K562 (cell line): ENCODE measurements around the gene RBM15. TPM values are rescaled to one million over a fixed set of nuclear protein-coding genes. Genes with fewer than 3 reads are reported as not detected.

Experiments used
- ATAC-seq: fragments of 200-7000 bp; cut with Tn5 transposase; 3 replicates; pipeline ENCODE4 v1.9.1; 2020; ENCODE audit warnings: moderate library complexity
- BruUV-seq: library from RNA; stranded (reverse); fragments of 400-500 nt; replicated peaks from 2 replicates; lab custom pipeline; 2021; lab: Mats Ljungman, UMichigan
- CTCF ChIA-PET: fragments of 300-600 bp; formaldehyde crosslinking; extraction: SDS; loops from one replicate; lab custom pipeline; 2021; ENCODE audit warnings: low intra/inter-chr PET ratio; lab: Yijun Ruan, JAX
- POLR2A ChIA-PET: fragments of 300-600, 350-650 bp; sonication (Branson Sonifier 250); formaldehyde crosslinking; extraction: SDS; loops from one replicate; lab custom pipeline; 2021; ENCODE audit warnings: antibody characterized with exemption, inconsistent platforms; lab: Yijun Ruan, JAX
- DNase-seq, 4 experiments: peaks; one replicate each; pipeline versions ENCODE4 v3.0.0 to v3.0.0-alpha.2; 2011 to 2018; ENCODE audit warnings: low spot score in 3 of 4, mixed read lengths in 3 of 4; ENCODE audit errors: extremely low read depth in 1 of 4
- FAIRE-seq: peaks from 2 replicates; lab custom pipeline; 2011; peaks lifted over from hg19 to GRCh38; lab: Jason Lieb, UNC
- H2AFZ ChIP-seq: 2 replicates; pipeline ENCODE4 v1.6.0; 2011; ENCODE audit warnings: low read depth, low read length, control low read depth, inconsistent platforms
- H3K27ac ChIP-seq: fragments of 200-600 bp; 3 replicates; pipeline ENCODE4 v1.8.0; 2011; ENCODE audit warnings: low read depth, mild to moderate bottlenecking, control low read depth, inconsistent platforms, low read length, moderate library complexity, mixed read lengths; ENCODE audit errors: extremely low read depth
- H3K27me3 ChIP-seq, 2 experiments: fragments of 300-600 bp in 1 of 2; 2 replicates in 1 of 2; 3 replicates in 1 of 2; pipeline versions ENCODE4 v1.6.0 to v1.8.0; 2011; ENCODE audit warnings: inconsistent platforms in 2 of 2, low read length in 2 of 2, mild to moderate bottlenecking in 1 of 2, mixed read lengths in 1 of 2, moderate library complexity in 1 of 2; ENCODE audit not compliant: control insufficient read depth in 2 of 2, insufficient read depth in 2 of 2
- H3K36me3 ChIP-seq: fragments of 300-600 bp; 3 replicates; pipeline ENCODE4 v1.8.0; 2011; ENCODE audit warnings: mild to moderate bottlenecking, low read length, inconsistent platforms; ENCODE audit not compliant: control insufficient read depth, insufficient read depth
- H3K4me1 ChIP-seq, 2 experiments: fragments of 200-600 bp in 1 of 2; replicated peaks in 1 of 2; 2 replicates in 1 of 2; 3 replicates in 1 of 2; pipeline versions ENCODE4 v1.5.1 to v1.8.0; 2011; ENCODE audit warnings: inconsistent platforms in 2 of 2, low read length in 2 of 2, mild to moderate bottlenecking in 1 of 2, mixed read lengths in 1 of 2, moderate library complexity in 1 of 2; ENCODE audit not compliant: control insufficient read depth in 2 of 2, insufficient read depth in 2 of 2
- H3K4me2 ChIP-seq: 2 replicates; pipeline ENCODE4 v1.6.1; 2011; ENCODE audit warnings: low read length, control low read depth, inconsistent platforms, mixed read lengths; ENCODE audit not compliant: insufficient read depth
- H3K4me3 ChIP-seq: fragments of 200-600 bp; sonication (generic), shearing (Covaris generic); 2 replicates; pipeline ENCODE4 v1.5.1; 2016; ENCODE audit warnings: control low read depth, inconsistent platforms
- H3K79me2 ChIP-seq: fragments of 200-600 bp; 3 replicates; pipeline ENCODE4 v1.8.0; 2011; ENCODE audit warnings: low read length, inconsistent platforms; ENCODE audit not compliant: control insufficient read depth, insufficient read depth
- H3K9ac ChIP-seq, 2 experiments: 2 replicates each; pipeline versions ENCODE4 v1.6.0 to v1.6.1; 2011; ENCODE audit warnings: low read depth in 2 of 2, low read length in 2 of 2, control low read depth in 1 of 2, inconsistent platforms in 1 of 2, mild to moderate bottlenecking in 1 of 2, mixed read lengths in 1 of 2; ENCODE audit not compliant: insufficient read depth in 1 of 2
- H3K9me1 ChIP-seq: one replicate; pipeline ENCODE4 v1.6.0; 2011; ENCODE audit warnings: inconsistent platforms, mild to moderate bottlenecking, low read length, moderate library complexity; ENCODE audit not compliant: control insufficient read depth, insufficient read depth
- H3K9me3 ChIP-seq: replicated peaks from 2 replicates; pipeline ENCODE4 v1.5.1; 2011; ENCODE audit warnings: low read depth, low read length, inconsistent platforms; ENCODE audit not compliant: control insufficient read depth, insufficient read depth
- H4K20me1 ChIP-seq: replicated peaks from 2 replicates; pipeline ENCODE4 v1.6.1; 2011; ENCODE audit warnings: low read length, inconsistent platforms, mixed read lengths; ENCODE audit not compliant: control insufficient read depth, insufficient read depth
- BDP1 ChIP-seq: IDR thresholded peaks from 3 replicates; pipeline ENCODE4 v1.6.1; 2011; ENCODE audit not compliant: insufficient read length, insufficient read depth
- COPS2 ChIP-seq: fragments of 450-650 bp; conservative IDR thresholded peaks from 2 replicates; pipeline ENCODE4 v1.6.1; 2016; ENCODE audit warnings: mild to moderate bottlenecking, moderate library complexity
- FOXA1 ChIP-seq: fragments of 450-650 bp; IDR thresholded peaks from 2 replicates; pipeline ENCODE4 v1.6.1; 2016; ENCODE audit warnings: mild to moderate bottlenecking, borderline replicate concordance
- FOXA3 ChIP-seq, 2 experiments: fragments of 450-650 bp in 1 of 2; sonication (generic) in 1 of 2; formaldehyde crosslinking; IDR thresholded peaks in 1 of 2; conservative IDR thresholded peaks in 1 of 2; 2 replicates each; pipeline versions ENCODE4 v1.4.0 to v1.8.0; 2020 to 2022; ENCODE audit warnings: mild to moderate bottlenecking in 2 of 2, missing genetic modification reagents in 1 of 2
- HNRNPL ChIP-seq: fragments of 200-400 bp; formaldehyde crosslinking; IDR thresholded peaks from 2 replicates; pipeline ENCODE4 v1.6.1; 2017; ENCODE audit warnings: low read depth, mild to moderate bottlenecking, low read length
- KHSRP ChIP-seq: fragments of 450-650 bp; IDR thresholded peaks from 2 replicates; pipeline ENCODE4 v1.6.1; 2017
- PHF8 ChIP-seq: fragments of 200-600 bp; sonication (generic); IDR thresholded peaks from 2 replicates; pipeline ENCODE4 v1.6.1; 2012; ENCODE audit warnings: mixed run types, mild to moderate bottlenecking, inconsistent platforms, low read length, moderate library complexity, borderline replicate concordance
- RBM22 ChIP-seq: fragments of 200-400 bp; formaldehyde crosslinking; IDR thresholded peaks from 2 replicates; pipeline ENCODE4 v1.6.1; 2018; ENCODE audit warnings: low read length, low read depth; ENCODE audit not compliant: poor library complexity, severe bottlenecking
- SMARCE1 ChIP-seq: fragments of 450-650 bp; IDR thresholded peaks from 2 replicates; pipeline ENCODE4 v1.7.1; 2016; ENCODE audit warnings: mild to moderate bottlenecking
- TAF15 ChIP-seq: fragments of 200-400 bp; formaldehyde crosslinking; IDR thresholded peaks from 2 replicates; pipeline ENCODE4 v1.6.1; 2017; ENCODE audit warnings: mild to moderate bottlenecking, low read depth, low read length, moderate library complexity
- TRIM24 ChIP-seq, 2 experiments: fragments of 450-650 bp; IDR thresholded peaks; 2 replicates each; pipeline ENCODE4 v1.6.1; 2016
- ZBED1 ChIP-seq: IDR thresholded peaks from 2 replicates; pipeline ENCODE4 v1.6.1; 2014
- ZNF133 ChIP-seq: fragments of 250-450 bp; sonication (Bioruptor Pico); IDR thresholded peaks from 2 replicates; pipeline ENCODE4 v1.4.0; 2020; ENCODE audit warnings: mild to moderate bottlenecking
- ZNF282 ChIP-seq: sonication (generic); formaldehyde crosslinking; IDR thresholded peaks from 2 replicates; pipeline ENCODE4 v1.8.1; 2023; ENCODE audit warnings: missing genetic modification reagents
- ZNF507 ChIP-seq: conservative IDR thresholded peaks from 2 replicates; pipeline ENCODE4 v1.6.1; 2017; ENCODE audit warnings: missing genetic modification characterization, missing compliant biosample characterization
- ZNF785 ChIP-seq: fragments of 250-450 bp; sonication (Bioruptor Pico); IDR thresholded peaks from 2 replicates; pipeline ENCODE4 v1.4.0; 2020; ENCODE audit warnings: mild to moderate bottlenecking
- WGBS: fragments of 100-300 bp; shearing (Covaris generic); methylation state at CpG from one replicate; pipeline ENCODE4 v1.1.6; 2016; ENCODE audit warnings: low coverage, mixed read lengths; ENCODE audit not compliant: insufficient coverage; ENCODE audit errors: missing lambda C conversion rate; 5-methylcytosine and 5-hydroxymethylcytosine counted together
- in situ Hi-C: fragments of 300-500 bp; cut with MboI; formaldehyde crosslinking; loops from 4 replicates; pipeline ENCODE4 v1.15.0; 2018; ENCODE audit warnings: inconsistent platforms, mixed read lengths
- intact Hi-C: fragments of 100-400 bp; cut with micrococcal nuclease; formaldehyde crosslinking; loops from 2 replicates; pipeline ENCODE4 v1.14.2; 2022
- polyA plus RNA-seq, 8 experiments: library from polyadenylated mRNA; depleted of rRNA in 4 of 8; stranded (reverse) in 5 of 8; unstranded in 3 of 8; fragments of >200 nt; fragmentation: Nextera tagmentation in 2 of 8; fragmentation: Illumina TruSeq in 1 of 8; extraction: Ambion mirVana in 2 of 8; extraction: Trizol in 1 of 8; gene quantifications; 2 replicates each; pipeline versions ENCODE4 v1.2.1 to v1.2.3, GENCODE V29; 2011 to 2014; ENCODE audit warnings: inconsistent platforms in 1 of 8, missing spikeins in 1 of 8
- total RNA-seq, 7 experiments: library from RNA; depleted of rRNA in 6 of 7; stranded (reverse); fragments of >200 nt in 6 of 7; fragmentation: Illumina TruSeq in 2 of 7; extraction: Trizol in 2 of 7; gene quantifications; 2 replicates each; pipeline versions ENCODE4 v1.2.1 to v1.2.3, GENCODE V29; 2011 to 2021; ENCODE audit warnings: low replicate concordance in 1 of 7
- TF ChIP-seq, protein P1 (sequence below): IDR thresholded peaks from 2 replicates; pipeline ENCODE4 v1.6.1; 2011; ENCODE audit not compliant: insufficient read length; ENCODE audit errors: extremely low read depth

Gene RBM15
- total and polyA plus RNA-seq, 9 of the 15 experiments (the other 6 are each of a cell fraction or from before 2014, with no cell fraction given): 2.4 to 63.4 (median 28.2) TPM

DNA sequence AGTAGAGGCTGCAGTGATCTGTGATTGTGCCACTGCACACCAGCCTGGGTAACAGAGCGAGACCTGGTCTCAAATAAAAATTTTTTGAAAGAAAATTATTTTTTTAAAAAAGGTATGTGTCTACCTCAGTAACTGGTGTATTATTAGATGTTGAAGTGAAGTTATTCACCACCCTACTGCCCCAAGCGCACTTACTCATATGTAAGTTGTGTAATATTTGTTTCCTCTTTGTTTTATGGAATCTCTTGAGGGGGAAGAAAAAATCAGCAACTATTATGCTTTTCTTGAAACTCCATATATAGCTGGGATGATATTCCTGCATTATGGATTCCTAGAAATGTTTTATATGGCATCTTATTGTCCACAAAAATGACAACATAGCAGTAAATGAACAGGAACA lies 21.3 kb downstream of the RBM15 start:
- Histone ChIP-seq H3K9ac (no peak overlapping the region), H3K9me3 (no peaks in the 10 kb centered on the region), H3K4me2 (no peak overlapping the region), H3K4me3 (no peak overlapping the region), H3K79me2 (peaks cover 90% of the 10 kb centered on the region), H4K20me1 (no peaks in the 10 kb centered on the region), H2AFZ (no peak overlapping the region), H3K27me3 (no peaks in the 10 kb centered on the region), H3K36me3 (peaks cover 79% of the 10 kb centered on the region), H3K4me1 (no peaks in the 10 kb centered on the region), H3K27ac (no peak overlapping the region), H3K9me1 (no peaks in the 10 kb centered on the region)
- in situ Hi-C loops: no loop called here
- WGBS: 94% methylated on average over 2 of the region's 2 CpGs
- ChIA-PET POLR2A (interaction anchor here (1.0 to 3.4 kb wide), 3 partner anchors 12 to 21 kb away, joined by 4 to 16 read pairs (median 5); partner anchors contain the start of gene RBM15), CTCF (no interaction called here)
- TF ChIP-seq, protein P1, sequence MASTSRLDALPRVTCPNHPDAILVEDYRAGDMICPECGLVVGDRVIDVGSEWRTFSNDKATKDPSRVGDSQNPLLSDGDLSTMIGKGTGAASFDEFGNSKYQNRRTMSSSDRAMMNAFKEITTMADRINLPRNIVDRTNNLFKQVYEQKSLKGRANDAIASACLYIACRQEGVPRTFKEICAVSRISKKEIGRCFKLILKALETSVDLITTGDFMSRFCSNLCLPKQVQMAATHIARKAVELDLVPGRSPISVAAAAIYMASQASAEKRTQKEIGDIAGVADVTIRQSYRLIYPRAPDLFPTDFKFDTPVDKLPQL: no peak
- TF ChIP-seq ZNF785 (no peak), RBM22 (no peak), SMARCE1 (no peak), ZNF507 (tag) (no peak), ZNF133 (no peak), HNRNPL (no peak), ZNF282 (CRISPR knock-in tag) (no peak), TRIM24 (IDR thresholded peaks at IDR 0.05) (no peak), COPS2 (no peak), FOXA3 (CRISPR knock-in tag; conservative IDR thresholded peaks at IDR 0.05 in 1 of 2, IDR thresholded peaks at IDR 0.05 in 1 of 2) (no peak), KHSRP (no peak), ZBED1 (no peak), TAF15 (no peak), FOXA1 (no peak), PHF8 (no peak), BDP1 (no peak)
- DNase-seq (no peak), ATAC-seq (no peak), FAIRE-seq (no peak)
- intact Hi-C loops: no loop called here
- no TSS peak for BruUV-seq
